ENCODE measurements around the gene RMRP.
"Not testable (repeated sequence)": the region's sequence is repeated elsewhere in the genome, so short reads cannot be mapped to it uniquely, and the experiment has no call there.

DNA sequence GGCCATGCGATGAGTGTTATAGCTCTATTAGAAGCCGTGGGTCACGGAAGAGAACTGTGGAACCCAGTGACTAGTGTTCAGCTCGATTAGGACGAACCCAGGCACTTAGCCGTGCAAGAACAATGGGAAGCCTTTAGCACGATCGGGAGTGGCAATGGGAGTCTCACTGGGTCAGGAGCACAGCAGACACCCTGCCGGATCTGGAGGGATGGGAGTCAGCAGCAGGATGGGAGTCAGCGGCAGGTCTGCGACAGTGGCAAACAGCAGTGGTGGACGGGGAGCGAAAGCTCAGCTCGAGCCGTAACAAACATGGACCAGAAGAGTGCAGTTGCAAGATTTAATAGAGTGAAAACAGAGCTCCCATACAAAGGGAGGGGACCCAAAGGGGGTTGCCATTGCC is 17.4 kb downstream of the RMRP start:
- not testable (repeated sequence) for TF ChIP-seq BHLHE40 (IDR thresholded peaks at IDR 0.05; ENCODE audit: borderline replicate concordance); CTBP1 (IDR thresholded peaks at IDR 0.05; ENCODE audit: borderline replicate concordance); FOXM1 (IDR thresholded peaks at IDR 0.05; ENCODE audit: borderline replicate concordance); ELF4 (IDR thresholded peaks at IDR 0.05)
